ENCODE data around the gene LRRC14B. TPM values are rescaled to one million over a fixed set of nuclear protein-coding genes. Genes with fewer than 3 reads are reported as not detected.

Gene LRRC14B
- not detected in 2 replicates for total RNA-seq (2014; rRNA removed; shearing (Covaris generic))
- not detected in 2 replicates for polyA plus RNA-seq (2016; fragmentation: Nextera tagmentation; extraction: Ambion mirVana)
- long read RNA-seq = 0 reads

GRCh38 chr5:191036-191948 lies at the start of gene LRRC14B:
LRRC14B (plus strand) TSS chr5:191495; CDS start chr5:191539, 44 bp downstream.
- H3K9me3 Mint-ChIP-seq = no peaks in the 10 kb centered on the region
- Histone ChIP-seq H3K9me2 (ENCODE audit: insufficient read depth) (no peaks in the 10 kb centered on the region), H4K20me1 (replicated peaks; ENCODE audit: insufficient read depth) (no peaks in the 10 kb centered on the region), H3K4me3 (no peak within 1 kb of the TSS), H3K36me3 (ENCODE audit: insufficient read depth) (no peaks in the 10 kb centered on the region), H2AFZ (no peak within 1 kb of the TSS), H3K27ac (ENCODE audit: low read depth) (no peak within 1 kb of the TSS), H3K27me3 (ENCODE audit: insufficient read depth) (no peaks in the 10 kb centered on the region), H3F3A (replicated peaks; ENCODE audit: low read depth) (0 out of 2 replicates have a peak, but pooled peaks cover 2% of the 10 kb centered on the region), H3K4me1 (ENCODE audit: insufficient read depth) (no peaks in the 10 kb centered on the region; the same call in 1 of the 2 replicates), H3K79me2 (replicated peaks; ENCODE audit: insufficient read depth) (no peaks in the 10 kb centered on the region), H3K4me2 (no peak within 1 kb of the TSS)
- TF ChIP-seq REST (IDR thresholded peaks at IDR 0.05; ENCODE audit: unreplicated experiment) = no peak
- no peak for TF ChIP-seq ZNF331 (CRISPR knock-in tag; IDR thresholded peaks at IDR 0.05; ENCODE audit: low read depth)
- TF ChIP-seq ETS1 (IDR thresholded peaks at IDR 0.05) = no peak
- peaks cover 14% of the 10 kb centered on the region for H3K27me3 Mint-ChIP-seq (ENCODE audit: insufficient read depth, low read depth, poor library complexity)
- no peak within 1 kb of the TSS for H3K4me3 Mint-ChIP-seq
- no peaks in the 10 kb centered on the region for H3K36me3 Mint-ChIP-seq (ENCODE audit: low read depth)
- H3K27ac Mint-ChIP-seq = no peak within 1 kb of the TSS
- peaks cover 16% of the 10 kb centered on the region; the same call in 2 of the 3 replicates for H3K4me1 Mint-ChIP-seq
- no peak for DNase-seq (ENCODE audit: low spot score)
- ATAC-seq = peak; percentile 8

GRCh38 chr5:141761-142160 lies 49.5 kb upstream of the LRRC14B start:
- no peak overlapping the region for H3K4me2 ChIP-seq
- H3F3A ChIP-seq (replicated peaks; ENCODE audit: low read depth) = 0 out of 2 replicates have a peak, but pooled peaks cover 6% of the 10 kb centered on the region
- Mint-ChIP-seq H3K27me3 (ENCODE audit: insufficient read depth, low read depth, poor library complexity) (peaks cover 18% of the 10 kb centered on the region), H3K27ac (no peak overlapping the region), H3K9me3 (peaks cover 12% of the 10 kb centered on the region), H3K4me3 (no peak overlapping the region), H3K36me3 (ENCODE audit: low read depth) (peaks cover 66% of the 10 kb centered on the region), H3K4me1 (peaks cover 23% of the 10 kb centered on the region)
- H3K9me2 ChIP-seq (ENCODE audit: insufficient read depth) = no peaks in the 10 kb centered on the region; the same call in 1 of the 2 replicates
- H3K36me3 ChIP-seq (ENCODE audit: insufficient read depth) = peaks cover 8% of the 10 kb centered on the region; the same call in 1 of the 2 replicates
- H3K27me3 ChIP-seq (ENCODE audit: insufficient read depth) = no peaks in the 10 kb centered on the region
- peaks cover 9% of the 10 kb centered on the region for H3K79me2 ChIP-seq (replicated peaks; ENCODE audit: insufficient read depth)
- no peak overlapping the region for H3K27ac ChIP-seq (ENCODE audit: low read depth)
- H3K4me1 ChIP-seq (ENCODE audit: insufficient read depth) = peaks cover 20% of the 10 kb centered on the region
- H4K20me1 ChIP-seq (replicated peaks; ENCODE audit: insufficient read depth) = peaks cover 7% of the 10 kb centered on the region
- no peak overlapping the region for H3K4me3 ChIP-seq
- H2AFZ ChIP-seq = no peak overlapping the region
- no peak for ATAC-seq
- no peak for DNase-seq (ENCODE audit: low spot score)
- TF ChIP-seq EZH2phosphoT487 (IDR thresholded peaks at IDR 0.05; ENCODE audit: unreplicated experiment) (no peak), ZNF114 (CRISPR knock-in tag; IDR thresholded peaks at IDR 0.05) (no peak), ZNF331 (CRISPR knock-in tag; IDR thresholded peaks at IDR 0.05; ENCODE audit: low read depth) (no peak), REST (IDR thresholded peaks at IDR 0.05; ENCODE audit: unreplicated experiment) (no peak), CREB1 (CRISPR knock-in tag; IDR thresholded peaks at IDR 0.05; ENCODE audit: low read depth) (no peak), CTCF (conservative IDR thresholded peaks at IDR 0.05; ENCODE audit: low read depth in 2 of 2) (no peak), EZH2 (IDR thresholded peaks at IDR 0.05; ENCODE audit: low read depth, unreplicated experiment) (no peak), ETS1 (IDR thresholded peaks at IDR 0.05) (no peak), POLR2AphosphoS5 (IDR thresholded peaks at IDR 0.05; ENCODE audit: low read depth) (no peak), JUNB (IDR thresholded peaks at IDR 0.05; ENCODE audit: unreplicated experiment) (no peak)

All from GM23338 (cell line).